HL-60/S4 treated with retinoic acid at 250 ng/mL for 4 days and 3 days (cell line): ENCODE results near the gene HLA-B.

Experiments used
- in situ Hi-C: fragments of 300-500 bp; cut with MboI; formaldehyde crosslinking; loops from 2 replicates; pipeline ENCODE4 v1.7.0; 2022; ENCODE audit warnings: low sequenced_read_pairs

Gene HLA-B

DNA sequence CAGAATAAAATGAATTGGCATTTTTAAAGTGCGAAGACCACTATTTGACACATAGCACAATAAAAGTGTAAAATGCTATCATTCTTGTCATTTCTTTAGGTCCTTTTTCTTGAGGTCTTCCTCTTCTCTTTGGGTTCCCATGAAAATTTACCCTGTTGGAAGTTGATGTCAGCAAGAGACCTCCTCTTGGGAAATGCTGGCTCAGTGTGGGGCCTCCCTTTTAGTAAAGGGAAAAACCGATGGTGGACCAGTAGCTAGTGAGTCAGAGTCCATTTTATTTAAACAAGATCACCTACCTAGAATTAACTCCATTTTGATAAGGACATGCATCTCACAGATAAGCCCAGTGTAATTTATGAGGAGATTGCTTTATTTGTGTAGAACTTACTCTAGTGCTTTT is 47.3 kb downstream of the HLA-B start:
- in situ Hi-C loops, result no loop called here

DNA sequence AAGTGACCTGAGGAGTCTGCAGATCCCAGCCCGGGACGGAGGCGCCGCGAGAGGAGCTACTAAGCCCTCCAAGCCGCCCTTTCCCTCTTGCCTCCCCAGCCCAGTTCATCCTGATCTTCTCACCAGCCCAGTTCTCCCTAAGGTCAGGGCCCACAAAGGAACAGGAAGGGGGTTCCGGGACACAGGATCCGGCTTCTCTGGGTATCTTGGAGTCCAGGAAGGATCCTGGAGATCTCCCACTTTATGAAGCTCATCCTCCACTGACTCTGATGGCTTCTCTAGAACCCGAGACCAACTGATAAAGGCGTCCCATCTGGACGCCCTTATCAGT is 48.2 kb downstream of the HLA-B start:
- in situ Hi-C loops, result no loop called here

DNA sequence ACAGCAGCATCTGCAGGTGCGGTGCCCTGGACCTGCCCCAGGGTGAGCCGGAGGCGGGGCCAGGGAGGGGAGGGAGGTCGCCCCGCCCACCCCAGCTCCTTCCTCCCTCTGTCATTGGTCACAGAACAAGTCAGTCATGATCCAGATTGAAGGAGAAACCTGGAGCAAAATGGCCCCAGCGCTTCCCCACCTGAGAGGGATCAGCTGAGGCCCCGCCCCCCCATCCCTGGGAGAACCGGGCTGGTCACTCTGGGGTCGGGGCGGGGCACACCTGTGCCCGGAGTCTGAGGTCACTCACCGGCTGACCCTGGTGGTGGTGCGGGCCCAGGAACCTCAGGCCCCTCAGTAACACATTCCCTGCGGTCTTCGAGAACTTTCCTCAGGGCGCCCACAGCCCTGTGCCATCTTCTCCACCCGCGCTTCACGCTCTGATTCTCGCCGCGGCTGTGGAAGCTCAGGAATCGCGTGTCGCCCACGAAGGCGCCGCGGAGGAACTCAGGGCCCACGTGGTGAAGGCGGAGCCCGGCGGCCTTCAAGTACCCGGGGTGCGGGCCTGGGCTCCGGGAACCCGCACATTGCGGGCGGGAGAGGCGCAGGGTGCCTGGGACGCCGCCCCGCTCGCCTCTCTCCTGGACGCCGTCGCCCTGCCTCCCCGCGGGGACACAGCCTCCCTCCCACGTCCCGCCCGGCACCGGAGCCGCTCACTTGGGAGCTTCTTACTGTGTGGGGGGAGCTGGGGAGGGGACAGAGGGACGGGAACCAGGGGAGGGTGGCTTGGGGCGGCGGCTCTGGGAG is 48.7 kb downstream of the HLA-B start:
- in situ Hi-C loops, result no loop called here

DNA sequence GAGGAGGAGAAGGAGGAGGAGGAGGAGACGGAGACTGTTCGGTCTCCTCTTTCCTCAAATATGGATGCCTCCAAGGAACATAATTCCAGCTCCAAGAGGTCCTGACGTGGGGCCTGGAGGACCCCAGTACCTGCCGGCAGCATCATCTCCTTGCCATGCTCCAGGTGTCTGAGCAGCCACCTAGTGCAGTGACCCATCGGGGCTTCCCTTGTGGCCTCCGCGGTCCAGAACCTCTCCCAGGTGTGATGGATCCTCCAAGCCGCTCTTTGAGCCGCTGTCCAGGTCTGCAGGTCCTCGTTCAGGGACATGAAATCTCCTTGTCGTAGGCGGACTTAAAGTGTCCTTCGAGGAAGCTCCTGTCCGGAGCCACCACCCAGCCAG is 49.3 kb downstream of the HLA-B start:
- in situ Hi-C loops, result no loop called here

DNA sequence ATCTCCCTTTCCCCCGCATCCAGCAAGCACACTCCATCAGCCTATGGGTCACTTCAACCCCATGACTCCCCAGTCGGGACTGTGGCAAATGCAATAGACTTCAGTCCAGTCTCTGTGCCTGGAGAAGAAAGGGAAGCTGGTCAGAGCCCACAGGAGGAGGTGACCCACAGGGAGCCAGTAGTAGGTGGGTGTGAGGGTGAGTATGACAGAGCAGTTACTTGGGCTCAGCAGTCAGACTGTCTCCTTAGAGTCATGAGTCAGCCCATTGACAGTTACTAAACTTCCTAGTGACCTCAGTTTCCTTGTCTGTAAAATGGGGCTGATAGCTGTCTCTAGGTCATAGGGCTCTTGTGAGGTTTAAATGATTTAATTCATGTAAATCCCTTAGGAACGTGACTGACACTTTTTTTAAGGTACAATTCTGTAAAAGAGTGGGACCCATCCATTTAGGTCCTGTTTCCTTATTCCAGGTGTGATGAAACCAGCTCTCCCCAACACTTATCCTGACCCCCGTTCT is 51.2 kb downstream of the HLA-B start:
- in situ Hi-C loops, result no loop called here

DNA sequence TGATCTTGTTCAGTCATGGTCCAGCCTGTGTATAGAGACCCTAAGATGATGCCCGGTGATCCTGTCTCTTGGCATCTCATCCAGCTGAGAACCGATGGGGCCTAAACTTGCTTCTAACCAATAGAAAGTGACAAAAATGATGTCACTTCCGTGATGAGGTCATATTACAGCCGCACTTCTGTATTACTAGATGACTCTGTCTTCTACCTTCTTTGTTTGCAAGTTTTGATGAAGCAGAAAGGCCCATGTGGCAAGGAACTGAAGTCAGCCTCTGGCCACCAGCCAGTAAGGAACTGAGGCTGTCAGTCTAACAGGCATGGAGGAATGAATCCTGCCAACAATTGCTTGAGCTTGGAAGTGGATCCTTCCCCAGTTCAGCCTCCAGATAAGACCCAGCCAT is 52.3 kb downstream of the HLA-B start:
- in situ Hi-C loops, result no loop called here
